ENCODE results near the gene SHB.

Gene SHB

GRCh38 chr9:38079461-38080031, 10.5 kb upstream of the SHB start:
- Histone ChIP-seq H3K4me1 (ENCODE audit: insufficient read depth, low read length) (peaks cover 16% of the 10 kb centered on the region), H3K9me3 (ENCODE audit: control insufficient read depth, insufficient read depth, low read length) (no peaks in the 10 kb centered on the region), H3K36me3 (ENCODE audit: insufficient read depth, low read length) (no peaks in the 10 kb centered on the region), H3K9ac (ENCODE audit: low read depth, low read length) (no peak overlapping the region)

- no peak overlapping the region; the same call in 1 of the 2 replicates for H3K9ac ChIP-seq (ENCODE audit: low read depth, low read length)
- H3K36me3 ChIP-seq (ENCODE audit: insufficient read depth, low read length), result no peaks in the 10 kb centered on the region
- peaks cover 19% of the 10 kb centered on the region for H3K4me1 ChIP-seq (ENCODE audit: insufficient read depth, low read length)
- no peaks in the 10 kb centered on the region for H3K9me3 ChIP-seq (ENCODE audit: control insufficient read depth, insufficient read depth, low read length)
These were observed 6.2 kb upstream of the SHB start for GRCh38 chr9:38075272-38075671.

GRCh38 chr9:38074441-38074961, 5.5 kb upstream of the SHB start:
- H3K4me1 ChIP-seq (ENCODE audit: insufficient read depth, low read length), result peaks cover 17% of the 10 kb centered on the region
- no peaks in the 10 kb centered on the region for H3K36me3 ChIP-seq (ENCODE audit: insufficient read depth, low read length)
- H3K9ac ChIP-seq (ENCODE audit: low read depth, low read length), result no peak overlapping the region
- no peaks in the 10 kb centered on the region for H3K9me3 ChIP-seq (ENCODE audit: control insufficient read depth, insufficient read depth, low read length)

- peaks cover 10% of the 10 kb centered on the region for H3K4me1 ChIP-seq (ENCODE audit: insufficient read depth, low read length)
- no peaks in the 10 kb centered on the region for H3K36me3 ChIP-seq (ENCODE audit: insufficient read depth, low read length)
- H3K9me3 ChIP-seq (ENCODE audit: control insufficient read depth, insufficient read depth, low read length), result no peaks in the 10 kb centered on the region
- H3K9ac ChIP-seq (ENCODE audit: low read depth, low read length), result no peak overlapping the region
These were observed 4.9 kb upstream of the SHB start for GRCh38 chr9:38073882-38074281.

GRCh38 chr9:38071470-38072134, 2.6 kb upstream of the SHB start:
- Histone ChIP-seq H3K9me3 (ENCODE audit: control insufficient read depth, insufficient read depth, low read length) (no peaks in the 10 kb centered on the region), H3K36me3 (ENCODE audit: insufficient read depth, low read length) (no peaks in the 10 kb centered on the region), H3K4me1 (ENCODE audit: insufficient read depth, low read length) (peaks cover 9% of the 10 kb centered on the region), H3K9ac (ENCODE audit: low read depth, low read length) (no peak overlapping the region)

GRCh38 chr9:38067859-38068681, 957 bp downstream of the SHB start:
- no peaks in the 10 kb centered on the region for H3K9me3 ChIP-seq (ENCODE audit: control insufficient read depth, insufficient read depth, low read length)
- no peaks in the 10 kb centered on the region for H3K36me3 ChIP-seq (ENCODE audit: insufficient read depth, low read length)
- H3K9ac ChIP-seq (ENCODE audit: low read depth, low read length), result peak overlapping the region; percentile 84
- H3K4me1 ChIP-seq (ENCODE audit: insufficient read depth, low read length), result peaks cover 23% of the 10 kb centered on the region

- no peaks in the 10 kb centered on the region for H3K9me3 ChIP-seq (ENCODE audit: control insufficient read depth, insufficient read depth, low read length)
- peak overlapping the region; percentile 84 for H3K9ac ChIP-seq (ENCODE audit: low read depth, low read length)
- H3K4me1 ChIP-seq (ENCODE audit: insufficient read depth, low read length), result peaks cover 31% of the 10 kb centered on the region
- H3K36me3 ChIP-seq (ENCODE audit: insufficient read depth, low read length), result no peaks in the 10 kb centered on the region
These were observed 1.8 kb downstream of the SHB start for GRCh38 chr9:38066914-38067858.

- Histone ChIP-seq H3K9me3 (ENCODE audit: control insufficient read depth, insufficient read depth, low read length) (no peaks in the 10 kb centered on the region), H3K4me1 (ENCODE audit: insufficient read depth, low read length) (peaks cover 36% of the 10 kb centered on the region), H3K9ac (ENCODE audit: low read depth, low read length) (peak overlapping the region; percentile 84; the same call in 1 of the 2 replicates), H3K36me3 (ENCODE audit: insufficient read depth, low read length) (no peaks in the 10 kb centered on the region)
These were observed 2.7 kb downstream of the SHB start for GRCh38 chr9:38066197-38066913.

GRCh38 chr9:38065369-38066075, 3.5 kb downstream of the SHB start:
- Histone ChIP-seq H3K9me3 (ENCODE audit: control insufficient read depth, insufficient read depth, low read length) (no peaks in the 10 kb centered on the region), H3K9ac (ENCODE audit: low read depth, low read length) (no peak overlapping the region; the same call in 1 of the 2 replicates), H3K36me3 (ENCODE audit: insufficient read depth, low read length) (no peaks in the 10 kb centered on the region), H3K4me1 (ENCODE audit: insufficient read depth, low read length) (peaks cover 37% of the 10 kb centered on the region)

GRCh38 chr9:38064842-38065368, 4.1 kb downstream of the SHB start:
- Histone ChIP-seq H3K9me3 (ENCODE audit: control insufficient read depth, insufficient read depth, low read length) (no peaks in the 10 kb centered on the region), H3K36me3 (ENCODE audit: insufficient read depth, low read length) (no peaks in the 10 kb centered on the region), H3K4me1 (ENCODE audit: insufficient read depth, low read length) (peaks cover 37% of the 10 kb centered on the region), H3K9ac (ENCODE audit: low read depth, low read length) (no peak overlapping the region)

- Histone ChIP-seq H3K9ac (ENCODE audit: low read depth, low read length) (no peak overlapping the region), H3K36me3 (ENCODE audit: insufficient read depth, low read length) (no peaks in the 10 kb centered on the region), H3K4me1 (ENCODE audit: insufficient read depth, low read length) (peaks cover 43% of the 10 kb centered on the region), H3K9me3 (ENCODE audit: control insufficient read depth, insufficient read depth, low read length) (no peaks in the 10 kb centered on the region)
These were observed 5.7 kb downstream of the SHB start for GRCh38 chr9:38063363-38063707.

- Histone ChIP-seq H3K36me3 (ENCODE audit: insufficient read depth, low read length) (no peaks in the 10 kb centered on the region), H3K9ac (ENCODE audit: low read depth, low read length) (no peak overlapping the region), H3K9me3 (ENCODE audit: control insufficient read depth, insufficient read depth, low read length) (no peaks in the 10 kb centered on the region), H3K4me1 (ENCODE audit: insufficient read depth, low read length) (peaks cover 48% of the 10 kb centered on the region)
These were observed 6.3 kb downstream of the SHB start for GRCh38 chr9:38062498-38063362.

Measured in ES-I3 (cell line).